ENCODE data around the gene SUMO2. TPM values are rescaled to one million over a fixed set of nuclear protein-coding genes. Genes with fewer than 3 reads are reported as not detected.

SUMO2 gene
- total RNA-seq, 6 donors from 2014 or later = 19.9 to 343 (median 64.9) TPM

DNA sequence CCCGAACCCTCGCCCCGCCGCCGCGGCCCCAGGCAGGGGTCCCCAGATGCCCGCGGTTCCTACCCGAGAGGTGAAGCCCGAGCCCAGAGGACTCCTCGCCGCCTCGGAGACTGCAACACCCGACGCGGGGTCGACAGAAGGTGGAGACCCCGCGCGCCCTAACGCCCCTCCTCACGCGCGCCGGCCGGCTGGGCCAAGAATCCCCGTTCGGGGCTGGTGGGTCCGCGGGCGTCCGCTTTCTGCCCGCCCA, 515 bp downstream of the SUMO2 start:
- peak in 1 of 2 donors; percentile 1 for ATAC-seq (ENCODE audit: low FRiP score in 2 of 2)
- H3K27ac ChIP-seq = peak overlapping the region; percentile 98 to 100 (median 99)
- no peaks in the 10 kb centered on the region for H3K9me3 ChIP-seq
- TF ChIP-seq EP300 (IDR thresholded peaks at IDR 0.05) = no peak
- TF ChIP-seq POLR2A (IDR thresholded peaks at IDR 0.05) = no peak
- TF ChIP-seq, protein P1, sequence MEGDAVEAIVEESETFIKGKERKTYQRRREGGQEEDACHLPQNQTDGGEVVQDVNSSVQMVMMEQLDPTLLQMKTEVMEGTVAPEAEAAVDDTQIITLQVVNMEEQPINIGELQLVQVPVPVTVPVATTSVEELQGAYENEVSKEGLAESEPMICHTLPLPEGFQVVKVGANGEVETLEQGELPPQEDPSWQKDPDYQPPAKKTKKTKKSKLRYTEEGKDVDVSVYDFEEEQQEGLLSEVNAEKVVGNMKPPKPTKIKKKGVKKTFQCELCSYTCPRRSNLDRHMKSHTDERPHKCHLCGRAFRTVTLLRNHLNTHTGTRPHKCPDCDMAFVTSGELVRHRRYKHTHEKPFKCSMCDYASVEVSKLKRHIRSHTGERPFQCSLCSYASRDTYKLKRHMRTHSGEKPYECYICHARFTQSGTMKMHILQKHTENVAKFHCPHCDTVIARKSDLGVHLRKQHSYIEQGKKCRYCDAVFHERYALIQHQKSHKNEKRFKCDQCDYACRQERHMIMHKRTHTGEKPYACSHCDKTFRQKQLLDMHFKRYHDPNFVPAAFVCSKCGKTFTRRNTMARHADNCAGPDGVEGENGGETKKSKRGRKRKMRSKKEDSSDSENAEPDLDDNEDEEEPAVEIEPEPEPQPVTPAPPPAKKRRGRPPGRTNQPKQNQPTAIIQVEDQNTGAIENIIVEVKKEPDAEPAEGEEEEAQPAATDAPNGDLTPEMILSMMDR (IDR thresholded peaks at IDR 0.05) = no peak
- H3K4me1 ChIP-seq = peaks cover 19 to 32% (median 27%) of the 10 kb centered on the region in 4 donors
- peaks cover 0 to 19% (median 16%) of the 10 kb centered on the region in 4 donors for H3K36me3 ChIP-seq
- DNase-seq = no peak
- H3K4me3 ChIP-seq = peak overlapping the region; percentile 94 to 97 (median 96)
- no peaks in the 10 kb centered on the region for H3K27me3 ChIP-seq
- 0% methylated on average over 2 to 13 of the region's 33 CpGs for WGBS, 2 donors

DNA sequence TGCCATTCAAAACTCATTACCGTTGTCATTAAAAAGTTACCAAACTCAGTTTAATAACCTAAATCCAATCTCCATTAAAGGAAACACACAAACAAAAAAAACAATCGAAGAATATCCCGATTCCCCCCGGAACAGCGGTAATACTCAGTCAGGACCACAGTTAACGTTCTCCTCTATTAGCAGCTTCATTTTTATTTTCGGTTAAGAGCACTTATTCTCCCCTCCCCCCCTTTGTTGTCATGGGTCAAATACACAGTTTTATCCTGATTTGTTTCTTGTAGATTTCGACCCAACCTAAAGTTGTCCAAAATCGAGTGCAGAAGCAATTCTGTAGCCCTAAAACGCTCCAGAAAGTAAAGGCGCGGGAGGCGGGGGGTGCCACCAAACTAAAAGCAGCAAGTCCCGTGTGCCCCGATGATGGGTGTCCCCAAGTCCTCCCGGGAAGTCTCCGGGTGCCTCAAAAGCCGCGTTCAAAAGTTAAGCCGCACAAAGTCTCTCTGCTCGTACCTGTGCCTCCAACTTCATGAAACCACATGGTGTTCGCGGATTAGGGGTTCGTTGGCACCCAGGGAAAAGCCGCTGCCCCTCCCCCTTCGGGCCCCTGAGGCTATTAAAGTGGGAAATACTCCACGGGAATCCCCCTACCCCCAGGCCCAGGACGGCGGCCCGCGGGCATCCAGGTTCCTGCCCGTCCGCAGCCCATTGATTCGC, 996 bp downstream of the SUMO2 start:
- TF ChIP-seq POLR2AphosphoS5 (IDR thresholded peaks at IDR 0.05) = no peak
- TF ChIP-seq, protein P1 (IDR thresholded peaks at IDR 0.05) = no peak
- TF ChIP-seq POLR2A (IDR thresholded peaks at IDR 0.05) = no peak
- no peak for TF ChIP-seq EP300 (IDR thresholded peaks at IDR 0.05)

DNA sequence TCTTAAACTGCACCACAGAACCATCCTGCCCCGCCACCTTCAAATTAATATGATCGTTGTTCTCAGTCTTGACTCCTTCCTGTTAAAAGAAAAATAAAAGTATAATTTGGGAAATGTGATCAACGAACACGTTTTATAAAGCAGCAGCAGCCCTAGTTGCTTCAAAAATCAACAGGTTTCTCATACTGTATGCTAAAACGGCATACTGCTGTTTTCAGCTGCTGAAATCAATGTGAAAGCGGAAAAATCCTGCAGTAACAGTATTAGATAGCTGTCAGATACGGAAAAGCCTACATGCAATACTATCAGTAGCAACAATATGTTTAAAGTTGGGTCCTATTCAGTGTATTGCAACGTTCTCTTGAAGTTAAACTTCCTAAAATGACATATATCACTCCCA, 1.6 kb downstream of the SUMO2 start:
- DNase-seq (no peak), ATAC-seq (ENCODE audit: low FRiP score in 2 of 2) (no peak)
- Histone ChIP-seq H3K4me3 (peak overlapping the region; percentile 94 to 97 (median 96)), H3K4me1 (peaks cover 19 to 32% (median 27%) of the 10 kb centered on the region in 4 donors), H3K27ac (peak overlapping the region in 2 of 4 donors; percentile 99), H3K27me3 (no peaks in the 10 kb centered on the region), H3K9me3 (no peaks in the 10 kb centered on the region), H3K36me3 (peaks cover 0 to 30% (median 27%) of the 10 kb centered on the region in 4 donors)
- TF ChIP-seq POLR2AphosphoS5 (IDR thresholded peaks at IDR 0.05) (no peak), EP300 (IDR thresholded peaks at IDR 0.05) (no peak), POLR2A (IDR thresholded peaks at IDR 0.05) (no peak)
- TF ChIP-seq, protein P1 (IDR thresholded peaks at IDR 0.05) = no peak
- WGBS, 2 donors = 8 to 9% methylated on average over 8 of the region's 8 CpGs

More for the DNA sequence above, 996 bp downstream of the SUMO2 start:
- WGBS, 2 donors = 0 to 1% methylated on average over 15 to 32 of the region's 34 CpGs
- ATAC-seq (ENCODE audit: low FRiP score in 2 of 2) (no peak), DNase-seq (peak in 1 of 2 donors; percentile 38)
- peak overlapping the region; percentile 98 to 100 (median 99) for H3K27ac ChIP-seq
- H3K4me3 ChIP-seq = peak overlapping the region; percentile 94 to 97 (median 96)
- no peaks in the 10 kb centered on the region for H3K27me3 ChIP-seq
- peaks cover 0 to 24% (median 20%) of the 10 kb centered on the region in 4 donors for H3K36me3 ChIP-seq
- H3K9me3 ChIP-seq = no peaks in the 10 kb centered on the region
- peaks cover 19 to 32% (median 27%) of the 10 kb centered on the region in 4 donors for H3K4me1 ChIP-seq

DNA sequence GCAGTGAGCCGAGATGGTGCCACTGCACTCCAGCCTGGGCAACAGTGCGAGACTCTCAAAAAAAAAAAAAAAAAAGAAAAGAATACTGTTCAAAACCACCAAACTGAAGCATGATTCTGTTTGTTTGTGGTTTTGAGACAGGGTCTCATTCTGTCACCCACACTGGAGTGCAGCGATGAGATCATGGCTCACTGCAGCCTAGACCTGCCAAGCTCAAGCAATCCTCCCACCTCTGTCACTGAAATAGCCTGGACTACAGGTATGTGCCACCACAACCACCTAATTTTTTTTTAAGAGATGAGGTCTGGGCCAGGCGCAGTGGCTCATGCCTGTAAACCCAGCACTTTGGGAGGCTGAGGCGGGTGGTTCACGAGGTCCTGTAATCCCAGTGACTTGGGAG, 4.3 kb downstream of the SUMO2 start:
- DNase-seq (no peak), ATAC-seq (ENCODE audit: low FRiP score in 2 of 2) (no peak)
- Histone ChIP-seq H3K27ac (no peak overlapping the region), H3K36me3 (peaks cover 0 to 57% (median 53%) of the 10 kb centered on the region in 4 donors), H3K27me3 (no peaks in the 10 kb centered on the region), H3K9me3 (no peaks in the 10 kb centered on the region), H3K4me3 (no peak overlapping the region), H3K4me1 (peaks cover 15 to 34% (median 23%) of the 10 kb centered on the region in 4 donors)
- 93 to 96% methylated on average over 6 of the region's 6 CpGs for WGBS, 2 donors
- no peak for TF ChIP-seq POLR2A (IDR thresholded peaks at IDR 0.05)
- TF ChIP-seq POLR2AphosphoS5 (IDR thresholded peaks at IDR 0.05) = no peak
- TF ChIP-seq, protein P1 (IDR thresholded peaks at IDR 0.05) = no peak
- TF ChIP-seq EP300 (IDR thresholded peaks at IDR 0.05) = no peak

DNA sequence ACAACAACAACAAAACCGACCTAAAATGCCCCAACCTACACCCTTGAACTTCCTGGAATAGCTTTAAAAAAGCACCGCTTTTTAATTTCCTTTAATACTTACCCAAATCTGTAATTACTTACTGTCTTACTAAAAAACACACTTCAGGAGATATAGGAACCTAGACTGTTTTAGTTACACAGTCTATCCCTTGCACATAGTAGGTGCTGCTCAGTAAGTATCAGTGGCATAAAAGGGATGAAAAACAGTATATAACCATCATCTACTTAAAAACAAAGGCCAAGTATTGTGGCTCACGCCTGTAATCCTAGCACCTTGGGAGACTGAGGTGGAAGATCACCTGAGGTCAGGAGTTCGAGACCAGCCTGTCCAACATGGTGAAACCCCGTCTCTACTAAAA, 6.1 kb downstream of the SUMO2 start:
- H3K27ac ChIP-seq = no peak overlapping the region
- H3K4me3 ChIP-seq = no peak overlapping the region
- peaks cover 0 to 73% (median 68%) of the 10 kb centered on the region in 4 donors for H3K36me3 ChIP-seq
- 90 to 91% methylated on average over 5 of the region's 5 CpGs for WGBS, 2 donors
- peaks cover 16 to 33% (median 21%) of the 10 kb centered on the region in 4 donors for H3K4me1 ChIP-seq
- no peak for ATAC-seq (ENCODE audit: low FRiP score in 2 of 2)
- TF ChIP-seq, protein P1 (IDR thresholded peaks at IDR 0.05) = no peak
- TF ChIP-seq POLR2AphosphoS5 (IDR thresholded peaks at IDR 0.05) (no peak), EP300 (IDR thresholded peaks at IDR 0.05) (no peak)
- H3K27me3 ChIP-seq = no peaks in the 10 kb centered on the region
- H3K9me3 ChIP-seq = no peaks in the 10 kb centered on the region
- no peak for DNase-seq

Data from upper lobe of left lung (tissue), 6 donors.